Endothelial cell of umbilical vein (primary cell): Measurements from ENCODE around the gene RGPD8. TPM values are rescaled to one million over a fixed set of nuclear protein-coding genes. Genes with fewer than 3 reads are reported as not detected.

ENCODE experiments used
- BruUV-seq: library from RNA; stranded (reverse); fragments of 400-500 nt; replicated peaks from 2 replicates; lab custom pipeline; 2021; lab: Mats Ljungman, UMichigan
- CTCF ChIA-PET: fragments of 300-600, 350-600 bp; sonication (Branson Sonifier 250); formaldehyde crosslinking; loops from one replicate; lab custom pipeline; 2021; ENCODE audit warnings: antibody characterized with exemption, inconsistent platforms; lab: Charles Lee
- POLR2A ChIA-PET: fragments of 300-600, 350-600 bp; sonication (Branson Sonifier 250); formaldehyde crosslinking; loops from one replicate; lab custom pipeline; 2021; ENCODE audit warnings: antibody characterized with exemption, inconsistent platforms; lab: Charles Lee
- DNase-seq: peaks from one replicate; pipeline ENCODE4 v3.0.0-alpha.2; 2011; ENCODE audit warnings: low read depth, low spot score
- FAIRE-seq: peaks from 2 replicates; lab custom pipeline; 2011; peaks lifted over from hg19 to GRCh38; lab: Jason Lieb, UNC
- H2AFZ ChIP-seq: 2 replicates; pipeline ENCODE4 v1.6.0; 2012; ENCODE audit warnings: low read depth, low read length, control low read depth, inconsistent platforms
- H3K27ac ChIP-seq: 2 replicates; pipeline ENCODE4 v1.5.1; 2011; ENCODE audit warnings: low read depth, mild to moderate bottlenecking, control low read depth, low read length, moderate library complexity; ENCODE audit not compliant: insufficient read depth
- H3K27me3 ChIP-seq, 2 experiments: 2 replicates each; pipeline versions ENCODE4 v1.6.0 to v1.6.1; 2011; ENCODE audit warnings: low read length in 2 of 2, mixed read lengths in 1 of 2; ENCODE audit not compliant: control insufficient read depth in 2 of 2, insufficient read depth in 2 of 2
- H3K36me3 ChIP-seq, 2 experiments: 2 replicates in 1 of 2; 3 replicates in 1 of 2; pipeline ENCODE4 v1.5.1; 2011; ENCODE audit warnings: low read length in 2 of 2, mild to moderate bottlenecking in 1 of 2, moderate library complexity in 1 of 2; ENCODE audit not compliant: control insufficient read depth in 2 of 2, insufficient read depth in 2 of 2; ENCODE audit errors: extremely low read depth in 1 of 2
- H3K4me1 ChIP-seq: 3 replicates; pipeline ENCODE4 v1.5.1; 2011; ENCODE audit warnings: mild to moderate bottlenecking, low read length; ENCODE audit not compliant: control insufficient read depth, insufficient read depth; ENCODE audit errors: extremely low read depth
- H3K4me2 ChIP-seq: 2 replicates; pipeline ENCODE4 v1.6.1; 2011; ENCODE audit warnings: low read length, control low read depth, mixed read lengths; ENCODE audit not compliant: insufficient read depth
- H3K4me3 ChIP-seq, 3 experiments: fragments of 200-600 bp in 1 of 3; sonication (generic), shearing (Covaris generic) in 1 of 3; replicated peaks in 1 of 3; 2 replicates each; pipeline ENCODE4 v1.5.1; 2011 to 2016; ENCODE audit warnings: control low read depth in 3 of 3, low read length in 3 of 3, mild to moderate bottlenecking in 2 of 3, inconsistent platforms in 1 of 3, low read depth in 1 of 3, moderate library complexity in 1 of 3; ENCODE audit not compliant: insufficient read depth in 1 of 3
- H3K79me2 ChIP-seq: 2 replicates; pipeline ENCODE4 v1.6.0; 2012; ENCODE audit warnings: low read length, inconsistent platforms; ENCODE audit not compliant: control insufficient read depth, insufficient read depth
- H3K9ac ChIP-seq: replicated peaks from 2 replicates; pipeline ENCODE3; 2011; ENCODE audit warnings: low read length, control low read depth; ENCODE audit not compliant: insufficient read depth; ENCODE audit errors: extremely low read depth
- H3K9me1 ChIP-seq: replicated peaks from 3 replicates; pipeline ENCODE4 v1.6.0; 2011; ENCODE audit warnings: mild to moderate bottlenecking, low read length; ENCODE audit not compliant: control insufficient read depth, insufficient read depth; ENCODE audit errors: extremely low read depth
- H3K9me3 ChIP-seq: replicated peaks from 2 replicates; pipeline ENCODE4 v1.5.1; 2012; ENCODE audit warnings: low read length, inconsistent platforms; ENCODE audit not compliant: control insufficient read depth, insufficient read depth
- H4K20me1 ChIP-seq: replicated peaks from 2 replicates; pipeline ENCODE3; 2011; ENCODE audit warnings: mild to moderate bottlenecking, low read length; ENCODE audit not compliant: control insufficient read depth, insufficient read depth; ENCODE audit errors: extremely low read depth
- CTCF ChIP-seq, 2 donors: IDR thresholded peaks; 1 replicate in 1 of 2; 2 replicates in 1 of 2; pipeline ENCODE4 v1.5.1; 2011; ENCODE audit warnings: low read length in 2 of 2, mild to moderate bottlenecking in 2 of 2, moderate library complexity in 2 of 2, control low read depth in 1 of 2, inconsistent platforms in 1 of 2, low read depth in 1 of 2; ENCODE audit not compliant: insufficient read depth in 1 of 2; ENCODE audit errors: extremely low read depth in 1 of 2
- EZH2 ChIP-seq: IDR thresholded peaks from 2 replicates; pipeline ENCODE4 v1.6.1; 2012; ENCODE audit warnings: borderline replicate concordance, low read depth, mild to moderate bottlenecking, moderate library complexity, low read length, inconsistent platforms; ENCODE audit not compliant: severe bottlenecking
- FOS ChIP-seq: IDR thresholded peaks from 2 replicates; pipeline ENCODE4 v1.6.1; 2011; ENCODE audit warnings: mild to moderate bottlenecking, low read length, moderate library complexity, borderline replicate concordance; ENCODE audit not compliant: insufficient read depth
- GATA2 ChIP-seq: IDR thresholded peaks from 2 replicates; pipeline ENCODE4 v1.7.0; 2011; ENCODE audit warnings: low read depth, mild to moderate bottlenecking, moderate library complexity, mixed read lengths, low read length; ENCODE audit not compliant: insufficient read length, insufficient read depth
- JUN ChIP-seq: IDR thresholded peaks from 2 replicates; pipeline ENCODE4 v1.6.1; 2011; ENCODE audit warnings: borderline replicate concordance, low read depth; ENCODE audit not compliant: insufficient read length, insufficient read depth
- MAX ChIP-seq: IDR thresholded peaks from 2 replicates; pipeline ENCODE4 v1.6.1; 2011; ENCODE audit not compliant: insufficient read depth, insufficient read length
- MYC ChIP-seq: IDR thresholded peaks from one replicate; pipeline ENCODE4 v1.6.1; 2011; ENCODE audit warnings: mild to moderate bottlenecking, low read depth, low read length
- POLR2A ChIP-seq: IDR thresholded peaks from 2 replicates; pipeline ENCODE4 v1.6.1; 2012; ENCODE audit warnings: low read depth, mild to moderate bottlenecking, control low read depth, low read length
- POLR2AphosphoS5 ChIP-seq: IDR thresholded peaks from 2 replicates; pipeline ENCODE4 v1.6.1; 2012; ENCODE audit warnings: low read depth, mild to moderate bottlenecking, control low read depth, low read length, moderate library complexity; ENCODE audit not compliant: insufficient read depth
- dilution Hi-C: fragments of 300-500 bp; cut with MboI; formaldehyde crosslinking; loops from one replicate; pipeline ENCODE4 v1.15.0; 2019; ENCODE audit warnings: low sequenced_read_pairs; ENCODE audit not compliant: extremely low pct_ligation_motif_present
- intact Hi-C: fragments of 100-400 bp; cut with micrococcal nuclease; formaldehyde crosslinking; loops from one replicate; pipeline ENCODE4 v1.10.0; 2022
- polyA plus RNA-seq, 4 experiments: library from polyadenylated mRNA; depleted of rRNA in 3 of 4; stranded (reverse) in 3 of 4; unstranded in 1 of 4; fragments of >200 nt; gene quantifications; 2 replicates each; pipeline versions ENCODE4 v1.2.1 to v1.2.3, GENCODE V29; 2011 to 2012; ENCODE audit warnings: missing spikeins in 1 of 4
- total RNA-seq: library from RNA; stranded (reverse); gene quantifications from 2 replicates; pipeline ENCODE4 v1.2.3, GENCODE V29; 2021

RGPD8 gene
- total and polyA plus RNA-seq, 2 donors (not counting 3 experiments of a cell fraction or from before 2014, with no cell fraction given), result 0.98 to 10.8 TPM

GRCh38 chr2:112340475-112341267 lies 92.8 kb downstream of the RGPD8 start:
- DNase-seq, result no peak
- Histone ChIP-seq H3K79me2 (no peaks in the 10 kb centered on the region), H3K4me1 (no peaks in the 10 kb centered on the region), H3K9ac (no peak overlapping the region), H3K36me3 (no peaks in the 10 kb centered on the region), H3K27ac (no peak overlapping the region), H3K27me3 (no peaks in the 10 kb centered on the region), H4K20me1 (no peaks in the 10 kb centered on the region), H3K9me1 (no peaks in the 10 kb centered on the region), H3K4me3 (no peak overlapping the region), H3K4me2 (no peak overlapping the region), H3K9me3 (no peaks in the 10 kb centered on the region), H2AFZ (no peak overlapping the region)
- BruUV-seq, result no TSS peak
- intact Hi-C loops (no loop called here), dilution Hi-C loops (no loop called here)
- CTCF ChIA-PET, result no interaction called here
- TF ChIP-seq JUN, result no peak
- no peak for TF ChIP-seq FOS
- no peak for TF ChIP-seq MYC
- TF ChIP-seq MAX, result no peak
- no peak for TF ChIP-seq POLR2A
- TF ChIP-seq GATA2, result no peak
- TF ChIP-seq CTCF (IDR thresholded peaks at IDR 0.05; ENCODE audit: extremely low read depth in 1 of 2, insufficient read depth in 1 of 2, low read depth in 1 of 2, low read length in 2 of 2), result no peak
- TF ChIP-seq EZH2, result no peak
- TF ChIP-seq POLR2AphosphoS5, result no peak
- POLR2A ChIA-PET, result no interaction called here
- FAIRE-seq, result no peak
